Suprapubic skin (tissue), 3 donors: Measurements from ENCODE around the gene MSH2.

Source experiments
- EP300 ChIP-seq: sonication (generic); formaldehyde crosslinking; IDR thresholded peaks from one replicate; pipeline ENCODE4 v1.6.1; 2017; ENCODE audit warnings: antibody characterized with exemption
- POLR2A ChIP-seq, 2 donors: fragments of 450-650 bp; IDR thresholded peaks; one replicate each; pipeline ENCODE4 v1.6.1; 2017; ENCODE audit warnings: antibody characterized with exemption in 2 of 2, mild to moderate bottlenecking in 2 of 2, moderate library complexity in 2 of 2
- TF ChIP-seq, protein P1 (sequence below), 2 donors: fragments of 200-600 bp in 1 of 2; fragments of 450-650 bp in 1 of 2; sonication (generic) in 1 of 2; IDR thresholded peaks; one replicate each; pipeline ENCODE4 v1.5.1; 2016 to 2019; ENCODE audit warnings: antibody characterized with exemption in 2 of 2, mild to moderate bottlenecking in 1 of 2, moderate library complexity in 1 of 2

DNA sequence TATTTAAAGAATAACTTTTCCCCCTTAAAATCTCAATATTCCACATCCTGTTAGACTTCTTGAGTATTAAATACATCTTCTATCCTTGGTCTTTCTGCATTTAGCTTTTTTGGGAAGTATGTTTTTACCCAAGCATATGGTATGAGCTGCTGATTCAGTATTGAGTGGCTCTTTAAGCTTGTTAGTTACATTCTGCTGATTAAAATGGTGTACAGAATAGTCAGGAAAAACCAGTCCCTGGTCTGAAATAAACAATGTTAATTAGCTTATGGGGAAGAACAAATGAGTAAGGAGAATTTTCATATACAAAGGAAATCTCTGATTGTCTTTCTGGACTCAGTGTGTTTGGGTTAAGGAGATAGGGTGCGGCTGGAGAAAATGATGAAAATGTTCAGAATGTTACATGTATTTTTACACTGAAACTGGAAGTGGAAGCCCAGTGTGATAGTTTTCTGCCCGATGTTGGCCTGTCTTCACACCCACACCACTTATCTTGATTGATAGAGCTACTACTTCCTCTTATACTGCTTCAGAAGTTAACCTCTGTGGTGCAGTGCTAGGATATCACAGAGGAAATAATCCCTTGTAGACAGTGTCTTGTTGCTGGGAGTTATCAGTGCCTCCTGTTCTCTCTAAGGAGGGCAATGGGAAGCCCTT lies 84.0 kb downstream of the MSH2 start:
- TF ChIP-seq, protein P1, sequence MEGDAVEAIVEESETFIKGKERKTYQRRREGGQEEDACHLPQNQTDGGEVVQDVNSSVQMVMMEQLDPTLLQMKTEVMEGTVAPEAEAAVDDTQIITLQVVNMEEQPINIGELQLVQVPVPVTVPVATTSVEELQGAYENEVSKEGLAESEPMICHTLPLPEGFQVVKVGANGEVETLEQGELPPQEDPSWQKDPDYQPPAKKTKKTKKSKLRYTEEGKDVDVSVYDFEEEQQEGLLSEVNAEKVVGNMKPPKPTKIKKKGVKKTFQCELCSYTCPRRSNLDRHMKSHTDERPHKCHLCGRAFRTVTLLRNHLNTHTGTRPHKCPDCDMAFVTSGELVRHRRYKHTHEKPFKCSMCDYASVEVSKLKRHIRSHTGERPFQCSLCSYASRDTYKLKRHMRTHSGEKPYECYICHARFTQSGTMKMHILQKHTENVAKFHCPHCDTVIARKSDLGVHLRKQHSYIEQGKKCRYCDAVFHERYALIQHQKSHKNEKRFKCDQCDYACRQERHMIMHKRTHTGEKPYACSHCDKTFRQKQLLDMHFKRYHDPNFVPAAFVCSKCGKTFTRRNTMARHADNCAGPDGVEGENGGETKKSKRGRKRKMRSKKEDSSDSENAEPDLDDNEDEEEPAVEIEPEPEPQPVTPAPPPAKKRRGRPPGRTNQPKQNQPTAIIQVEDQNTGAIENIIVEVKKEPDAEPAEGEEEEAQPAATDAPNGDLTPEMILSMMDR (IDR thresholded peaks at IDR 0.05) = no peak
- TF ChIP-seq POLR2A (IDR thresholded peaks at IDR 0.05) (no peak), EP300 (no peak)
